ENCODE results near the gene RASL10B.

DNA sequence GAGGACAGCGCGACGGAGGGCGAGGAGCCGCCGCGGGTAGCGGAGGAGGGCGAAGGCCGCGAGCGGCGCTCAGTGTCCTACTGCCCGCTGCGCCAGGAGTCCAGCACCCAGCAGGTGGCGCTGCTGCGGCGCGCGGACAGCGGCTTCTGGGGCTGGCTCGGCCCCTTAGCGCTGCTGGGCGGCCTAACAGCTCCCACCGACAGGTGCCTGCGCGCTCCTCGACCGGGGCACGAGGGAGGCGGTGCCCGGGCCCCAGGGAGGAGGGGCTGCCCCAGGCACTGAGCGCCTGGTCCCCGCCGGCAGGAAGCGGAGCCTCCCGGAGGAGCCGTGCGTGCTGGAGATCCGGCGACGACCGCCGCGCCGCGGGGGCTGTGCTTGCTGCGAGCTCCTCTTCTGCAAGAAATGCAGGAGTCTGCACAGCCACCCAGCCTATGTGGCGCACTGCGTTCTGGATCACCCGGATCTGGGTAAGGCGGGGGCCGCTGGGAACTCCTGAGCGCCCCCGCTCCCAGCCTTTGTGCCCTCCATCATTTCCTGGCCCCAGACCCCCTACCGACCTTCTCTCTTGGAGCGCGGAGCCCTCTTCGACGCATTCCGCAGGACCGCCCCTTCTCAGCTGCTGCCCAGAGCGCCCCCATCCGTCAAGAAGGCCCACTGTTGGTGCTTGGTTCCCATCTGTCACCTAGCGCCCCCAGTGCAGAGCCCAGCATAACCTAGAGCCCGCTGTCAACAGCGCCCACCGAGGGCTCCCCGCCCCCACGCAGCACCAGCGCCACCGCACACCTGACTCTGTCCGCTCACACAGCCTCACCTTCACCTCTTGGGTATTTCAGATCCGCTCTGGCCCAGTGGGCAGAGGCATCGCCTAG is 32.9 kb downstream of the RASL10B start:
- no peak for TF ChIP-seq CSDC2 (CRISPR knock-in tag; IDR thresholded peaks at IDR 0.05)
- TF ChIP-seq, protein P1, sequence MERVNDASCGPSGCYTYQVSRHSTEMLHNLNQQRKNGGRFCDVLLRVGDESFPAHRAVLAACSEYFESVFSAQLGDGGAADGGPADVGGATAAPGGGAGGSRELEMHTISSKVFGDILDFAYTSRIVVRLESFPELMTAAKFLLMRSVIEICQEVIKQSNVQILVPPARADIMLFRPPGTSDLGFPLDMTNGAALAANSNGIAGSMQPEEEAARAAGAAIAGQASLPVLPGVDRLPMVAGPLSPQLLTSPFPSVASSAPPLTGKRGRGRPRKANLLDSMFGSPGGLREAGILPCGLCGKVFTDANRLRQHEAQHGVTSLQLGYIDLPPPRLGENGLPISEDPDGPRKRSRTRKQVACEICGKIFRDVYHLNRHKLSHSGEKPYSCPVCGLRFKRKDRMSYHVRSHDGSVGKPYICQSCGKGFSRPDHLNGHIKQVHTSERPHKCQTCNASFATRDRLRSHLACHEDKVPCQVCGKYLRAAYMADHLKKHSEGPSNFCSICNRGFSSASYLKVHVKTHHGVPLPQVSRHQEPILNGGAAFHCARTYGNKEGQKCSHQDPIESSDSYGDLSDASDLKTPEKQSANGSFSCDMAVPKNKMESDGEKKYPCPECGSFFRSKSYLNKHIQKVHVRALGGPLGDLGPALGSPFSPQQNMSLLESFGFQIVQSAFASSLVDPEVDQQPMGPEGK (CRISPR knock-in tag; IDR thresholded peaks at IDR 0.05; ENCODE audit: borderline replicate concordance) = no peak
- TF ChIP-seq ARNTL (CRISPR knock-in tag; IDR thresholded peaks at IDR 0.05; ENCODE audit: borderline replicate concordance, low read depth) = no peak
- TF ChIP-seq TOX (CRISPR knock-in tag; IDR thresholded peaks at IDR 0.05; ENCODE audit: borderline replicate concordance) = no peak
- peak; percentile 100 for TF ChIP-seq ZFP3 (CRISPR knock-in tag; IDR thresholded peaks at IDR 0.05)
- no peak for TF ChIP-seq TSHZ2 (CRISPR knock-in tag; IDR thresholded peaks at IDR 0.05)
- TF ChIP-seq ZNF70 (CRISPR knock-in tag; IDR thresholded peaks at IDR 0.05) = peak; percentile 73; the same call in 1 of the 2 replicates
